ENCODE data around the gene TBC1D10A.

TBC1D10A gene

GRCh38 chr22:30245181-30245984 is 81.4 kb downstream of the TBC1D10A start:
- Histone ChIP-seq H3K4me1 (ENCODE audit: insufficient read depth, low read length) (peaks cover 17% of the 10 kb centered on the region), H3K36me3 (ENCODE audit: insufficient read depth, low read length) (peaks cover 10% of the 10 kb centered on the region; the same call in 1 of the 2 replicates), H3K9me3 (ENCODE audit: control insufficient read depth, insufficient read depth, low read length) (no peaks in the 10 kb centered on the region), H3K9ac (ENCODE audit: low read depth, low read length) (peak overlapping the region; percentile 64)

DNA sequence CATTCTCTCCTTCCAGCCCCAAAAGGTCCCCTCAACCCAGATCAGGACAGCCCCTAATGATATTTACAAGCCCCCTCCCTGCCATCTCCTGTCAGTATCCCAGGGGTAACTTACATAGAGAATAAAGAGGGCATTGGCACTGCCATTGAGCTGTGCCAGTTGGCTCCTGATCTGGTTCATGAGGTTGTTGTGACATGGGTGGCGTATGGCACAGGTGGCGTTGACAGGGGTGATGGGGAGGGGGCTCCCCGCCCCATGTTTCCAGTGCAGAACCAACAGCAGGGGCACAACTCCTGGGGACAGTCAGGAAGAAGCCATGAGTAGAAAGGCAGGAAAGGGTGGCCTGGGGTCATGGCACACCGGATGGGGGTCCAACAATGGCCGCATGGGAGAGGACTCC is 82.1 kb downstream of the TBC1D10A start:
- H3K9me3 ChIP-seq (ENCODE audit: control insufficient read depth, insufficient read depth, low read length) = no peaks in the 10 kb centered on the region
- H3K36me3 ChIP-seq (ENCODE audit: insufficient read depth, low read length) = peaks cover 10% of the 10 kb centered on the region; the same call in 1 of the 2 replicates
- peaks cover 17% of the 10 kb centered on the region for H3K4me1 ChIP-seq (ENCODE audit: insufficient read depth, low read length)
- no peak overlapping the region for H3K9ac ChIP-seq (ENCODE audit: low read depth, low read length)

DNA sequence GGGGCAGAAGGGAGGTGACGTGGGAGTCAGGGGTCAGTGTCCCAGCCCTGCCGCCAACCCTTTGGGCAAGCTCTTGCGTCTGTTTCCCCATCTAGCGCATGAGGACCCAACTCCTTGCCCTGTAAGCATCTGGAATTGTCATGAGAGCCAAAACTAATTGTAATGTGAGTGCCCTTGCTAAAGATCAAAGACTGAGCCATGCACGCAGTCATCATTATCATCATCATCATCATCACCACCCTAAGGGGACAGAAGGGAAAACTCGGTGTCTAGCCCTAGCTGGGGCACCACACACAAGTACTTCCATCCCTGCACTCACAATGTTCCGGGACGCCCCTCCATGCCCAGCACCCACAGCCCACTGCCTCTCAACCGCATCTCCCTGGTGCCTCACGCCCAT is 82.7 kb downstream of the TBC1D10A start:
- Histone ChIP-seq H3K36me3 (ENCODE audit: insufficient read depth, low read length) (peaks cover 10% of the 10 kb centered on the region; the same call in 1 of the 2 replicates), H3K4me1 (ENCODE audit: insufficient read depth, low read length) (peaks cover 21% of the 10 kb centered on the region), H3K9me3 (ENCODE audit: control insufficient read depth, insufficient read depth, low read length) (no peaks in the 10 kb centered on the region), H3K9ac (ENCODE audit: low read depth, low read length) (no peak overlapping the region)

- H3K9ac ChIP-seq (ENCODE audit: low read depth, low read length) = no peak overlapping the region
- H3K4me1 ChIP-seq (ENCODE audit: insufficient read depth, low read length) = peaks cover 21% of the 10 kb centered on the region
- no peaks in the 10 kb centered on the region for H3K9me3 ChIP-seq (ENCODE audit: control insufficient read depth, insufficient read depth, low read length)
Observed at GRCh38 chr22:30243661-30244060, 83.1 kb downstream of the TBC1D10A start.

More at GRCh38 chr22:30243661-30244060, 83.1 kb downstream of the TBC1D10A start:
- H3K36me3 ChIP-seq (ENCODE audit: insufficient read depth, low read length) = peaks cover 10% of the 10 kb centered on the region; the same call in 1 of the 2 replicates
